ENCODE measurements around the gene B4GALNT1.

B4GALNT1 gene

GRCh38 chr12:57610554-57611107 is 22.4 kb downstream of the B4GALNT1 start:
- no peak for TF ChIP-seq Cebpa-rat (IDR thresholded peaks at IDR 0.05)
- peaks cover 59% of the 10 kb centered on the region for H3K27me3 ChIP-seq
- H4K20me1 ChIP-seq: no peaks in the 10 kb centered on the region
- H3K4me1 ChIP-seq: peaks cover 61% of the 10 kb centered on the region
- no peaks in the 10 kb centered on the region for H3K9me3 ChIP-seq
- peak overlapping the region; percentile 72 for H3K4me3 ChIP-seq
- peaks cover 1% of the 10 kb centered on the region; the same call in 1 of the 2 replicates for H3K36me3 ChIP-seq
- peak overlapping the region; percentile 94 for H3K4me2 ChIP-seq
- peak overlapping the region; percentile 84 for H3K9ac ChIP-seq
- H3K27ac ChIP-seq: peak overlapping the region; percentile 93

GRCh38 chr12:57609781-57610553 is 23.0 kb downstream of the B4GALNT1 start:
- peaks cover 61% of the 10 kb centered on the region for H3K4me1 ChIP-seq

GRCh38 chr12:57609101-57609780 is 23.8 kb downstream of the B4GALNT1 start:
- peaks cover 73% of the 10 kb centered on the region for H3K27me3 ChIP-seq
- H3K4me3 ChIP-seq: no peak overlapping the region
- TF ChIP-seq Cebpa-rat (IDR thresholded peaks at IDR 0.05): no peak
- H3K4me2 ChIP-seq: peak overlapping the region; percentile 28
- H3K9ac ChIP-seq: no peak overlapping the region
- no peaks in the 10 kb centered on the region for H3K36me3 ChIP-seq
- no peak overlapping the region for H3K27ac ChIP-seq
- no peaks in the 10 kb centered on the region for H4K20me1 ChIP-seq
- peaks cover 59% of the 10 kb centered on the region for H3K4me1 ChIP-seq
- no peaks in the 10 kb centered on the region for H3K9me3 ChIP-seq

More at GRCh38 chr12:57609781-57610553, 23.0 kb downstream of the B4GALNT1 start:
- TF ChIP-seq Cebpa-rat (IDR thresholded peaks at IDR 0.05): no peak
- no peaks in the 10 kb centered on the region for H4K20me1 ChIP-seq
- no peak overlapping the region for H3K9ac ChIP-seq
- no peak overlapping the region for H3K4me3 ChIP-seq
- H3K36me3 ChIP-seq: no peaks in the 10 kb centered on the region
- H3K27me3 ChIP-seq: peaks cover 66% of the 10 kb centered on the region
- H3K4me2 ChIP-seq: peak overlapping the region; percentile 94
- no peak overlapping the region; the same call in 1 of the 2 replicates for H3K27ac ChIP-seq
- no peaks in the 10 kb centered on the region for H3K9me3 ChIP-seq

GRCh38 chr12:57607958-57608663 is 24.9 kb downstream of the B4GALNT1 start:
- H3K9ac ChIP-seq: no peak overlapping the region
- no peak overlapping the region for H3K4me3 ChIP-seq
- no peak for TF ChIP-seq Cebpa-rat (IDR thresholded peaks at IDR 0.05)
- peaks cover 59% of the 10 kb centered on the region for H3K4me1 ChIP-seq
- peaks cover 83% of the 10 kb centered on the region for H3K27me3 ChIP-seq
- no peak overlapping the region for H3K27ac ChIP-seq
- no peaks in the 10 kb centered on the region for H3K36me3 ChIP-seq
- H4K20me1 ChIP-seq: no peaks in the 10 kb centered on the region
- no peaks in the 10 kb centered on the region for H3K9me3 ChIP-seq
- peak overlapping the region; percentile 28 for H3K4me2 ChIP-seq

- H3K4me3 ChIP-seq: no peak overlapping the region
- no peaks in the 10 kb centered on the region for H3K9me3 ChIP-seq
- TF ChIP-seq Cebpa-rat (IDR thresholded peaks at IDR 0.05): no peak
- peaks cover 46% of the 10 kb centered on the region for H3K4me1 ChIP-seq
- H3K9ac ChIP-seq: no peak overlapping the region
- no peak overlapping the region for H3K4me2 ChIP-seq
- H3K27me3 ChIP-seq: peaks cover 90% of the 10 kb centered on the region
- no peaks in the 10 kb centered on the region for H4K20me1 ChIP-seq
- peaks cover 9% of the 10 kb centered on the region; the same call in 1 of the 2 replicates for H3K36me3 ChIP-seq
- H3K27ac ChIP-seq: no peak overlapping the region
These were observed 26.2 kb downstream of the B4GALNT1 start for GRCh38 chr12:57606821-57607220.

GRCh38 chr12:57606399-57606798 is 26.6 kb downstream of the B4GALNT1 start:
- H3K9me3 ChIP-seq: no peaks in the 10 kb centered on the region
- no peak overlapping the region for H3K9ac ChIP-seq
- no peaks in the 10 kb centered on the region for H4K20me1 ChIP-seq
- no peak overlapping the region for H3K27ac ChIP-seq
- H3K4me2 ChIP-seq: no peak overlapping the region
- H3K4me1 ChIP-seq: peaks cover 45% of the 10 kb centered on the region
- H3K36me3 ChIP-seq: peaks cover 11% of the 10 kb centered on the region; the same call in 1 of the 2 replicates
- peaks cover 89% of the 10 kb centered on the region for H3K27me3 ChIP-seq
- no peak overlapping the region for H3K4me3 ChIP-seq
- TF ChIP-seq Cebpa-rat (IDR thresholded peaks at IDR 0.05): no peak

GRCh38 chr12:57605811-57606311 is 27.1 kb downstream of the B4GALNT1 start:
- TF ChIP-seq Cebpa-rat (IDR thresholded peaks at IDR 0.05): no peak
- Histone ChIP-seq H3K27me3 (peaks cover 83% of the 10 kb centered on the region), H3K4me1 (peaks cover 43% of the 10 kb centered on the region), H3K27ac (no peak overlapping the region), H3K9me3 (no peaks in the 10 kb centered on the region), H3K9ac (no peak overlapping the region), H3K36me3 (peaks cover 16% of the 10 kb centered on the region), H4K20me1 (no peaks in the 10 kb centered on the region), H3K4me2 (peak overlapping the region; percentile 90; the same call in 1 of the 2 replicates), H3K4me3 (no peak overlapping the region)

GRCh38 chr12:57604992-57605810 is 27.8 kb downstream of the B4GALNT1 start:
- no peaks in the 10 kb centered on the region for H4K20me1 ChIP-seq
- no peaks in the 10 kb centered on the region for H3K9me3 ChIP-seq
- H3K27me3 ChIP-seq: peaks cover 77% of the 10 kb centered on the region
- H3K4me2 ChIP-seq: peak overlapping the region; percentile 90
- no peak for TF ChIP-seq Cebpa-rat (IDR thresholded peaks at IDR 0.05)
- H3K36me3 ChIP-seq: peaks cover 23% of the 10 kb centered on the region
- H3K4me3 ChIP-seq: peak overlapping the region; percentile 68
- H3K4me1 ChIP-seq: peaks cover 41% of the 10 kb centered on the region
- peak overlapping the region; percentile 67; the same call in 1 of the 2 replicates for H3K9ac ChIP-seq
- H3K27ac ChIP-seq: peak overlapping the region; percentile 49; the same call in 1 of the 2 replicates
